Right lung (tissue), 5 donors: ENCODE data around the gene PRND. TPM values are rescaled to one million over a fixed set of nuclear protein-coding genes. Genes with fewer than 3 reads are reported as not detected.
"Not testable (repeated sequence)": the region's sequence is repeated elsewhere in the genome, so short reads cannot be mapped to it uniquely, and the experiment has no call there.

Experiments
- DNase-seq, 2 donors: peaks; one replicate each; pipeline ENCODE4 v3.0.0-alpha.2; 2013
- polyA plus RNA-seq, 5 donors: library from polyadenylated mRNA; unstranded; fragments of 120-200 nt; gene quantifications; one replicate each; pipeline versions ENCODE4 v1.2.1 to v1.2.3, GENCODE V29; 2013; ENCODE audit warnings: inconsistent platforms in 1 of 5, low replicate concordance in 1 of 5; ENCODE audit not compliant: insufficient read length in 5 of 5, insufficient read depth in 1 of 5

Gene PRND
- polyA plus RNA-seq, 5 donors: 15.0 to 24.2 (median 15.4) TPM

- DNase-seq: not testable (repeated sequence)
These were observed 14.8 kb upstream of the PRND start for GRCh38 chr20:4706941-4707340.

GRCh38 chr20:4708036-4708435 lies 13.7 kb upstream of the PRND start:
- no peak for DNase-seq

GRCh38 chr20:4708856-4709255 lies 12.9 kb upstream of the PRND start:
- no peak for DNase-seq

DNA sequence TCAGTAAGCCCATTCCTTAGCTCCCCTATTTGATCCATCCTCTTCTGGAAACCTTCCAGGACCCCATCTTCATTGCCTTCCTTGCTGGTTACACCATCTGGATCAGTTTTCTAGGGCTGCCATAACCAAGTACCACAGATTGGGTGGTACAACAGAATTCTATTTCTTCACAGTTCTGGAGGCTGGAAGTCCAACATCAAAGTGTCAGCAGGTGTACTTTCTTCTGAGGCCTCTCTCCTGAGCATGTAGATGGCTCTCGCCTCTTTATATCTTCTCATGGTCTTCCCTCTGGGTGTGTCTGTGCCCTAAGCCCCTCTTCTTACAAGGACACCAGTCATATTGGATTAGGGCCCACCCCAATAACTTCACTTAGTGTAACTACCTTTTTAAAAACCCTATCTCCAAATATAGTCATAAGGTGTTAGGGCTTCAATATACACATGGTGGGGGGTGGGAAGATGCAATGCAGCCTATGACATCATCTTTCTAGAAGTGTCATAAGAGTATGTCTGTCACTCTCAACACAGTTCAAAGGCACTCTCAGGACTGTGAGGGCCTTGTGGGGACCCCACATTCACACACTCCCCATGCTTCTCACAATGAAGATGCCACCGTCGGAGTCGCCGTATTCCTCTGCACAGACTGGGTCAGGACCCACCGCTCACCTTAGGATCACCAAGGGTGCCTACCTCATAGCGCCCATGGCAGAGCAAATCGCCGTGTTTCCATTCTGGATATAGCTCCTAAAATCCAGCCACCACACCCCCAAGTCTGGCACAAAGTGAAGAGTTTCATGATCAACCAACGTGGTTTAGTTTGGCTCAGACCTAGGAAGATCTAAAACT lies 12.2 kb upstream of the PRND start:
- no peak for DNase-seq

- DNase-seq: no peak
These were observed 11.6 kb upstream of the PRND start for GRCh38 chr20:4710106-4710475.

GRCh38 chr20:4711511-4711910 lies 10.2 kb upstream of the PRND start:
- DNase-seq: no peak

DNA sequence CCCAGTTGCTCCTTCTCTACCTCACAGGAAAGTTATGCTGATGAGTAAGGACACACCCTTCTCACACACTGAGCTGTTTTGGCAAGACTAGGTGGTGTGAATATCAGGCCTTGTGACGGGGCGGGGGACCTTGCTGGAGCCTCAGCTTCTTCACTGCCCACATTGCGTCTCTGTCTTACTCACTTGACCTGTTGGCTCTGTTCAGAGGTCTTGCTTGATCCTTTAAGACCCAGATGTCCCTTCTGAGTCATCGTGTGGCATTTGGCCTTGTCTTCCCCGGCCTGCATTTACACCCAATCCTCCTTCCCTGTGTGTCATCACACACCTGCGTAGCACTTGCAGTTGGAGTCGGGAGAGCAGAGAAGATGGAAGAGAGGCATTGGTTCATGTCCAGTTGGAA lies 8.3 kb upstream of the PRND start:
- DNase-seq: no peak

- no peak for DNase-seq
These were observed 6.9 kb upstream of the PRND start for GRCh38 chr20:4714818-4715217.

- DNase-seq: no peak
These were observed 3.7 kb upstream of the PRND start for GRCh38 chr20:4717816-4718570.

- DNase-seq: no peak
These were observed 2.5 kb upstream of the PRND start for GRCh38 chr20:4719190-4719589.

GRCh38 chr20:4720041-4720976 lies 1.4 kb upstream of the PRND start:
- DNase-seq: peak; percentile 55 to 75

- DNase-seq: no peak
These were observed 746 bp upstream of the PRND start for GRCh38 chr20:4720977-4721349.

GRCh38 chr20:4722571-4722970 lies 862 bp downstream of the PRND start:
- DNase-seq: no peak

DNA sequence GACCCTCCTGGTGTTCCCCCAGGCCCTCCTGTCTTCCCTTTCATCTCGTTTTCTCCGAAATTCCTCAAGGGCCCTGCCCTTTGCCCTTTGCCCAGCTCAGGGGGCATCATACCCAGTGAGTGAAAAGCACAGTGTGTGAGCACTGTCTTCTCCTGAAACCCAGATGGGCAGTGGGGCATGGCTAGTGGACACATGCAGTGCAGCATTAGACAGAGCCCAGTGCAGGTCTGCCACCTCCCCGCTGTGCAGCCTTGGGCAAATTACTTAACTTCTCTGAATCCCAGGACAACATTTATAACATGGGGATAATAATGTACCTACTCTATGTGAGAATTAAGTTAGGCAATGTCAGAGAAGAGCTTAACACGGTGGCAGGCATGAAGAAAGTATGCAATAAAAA lies 1.3 kb downstream of the PRND start:
- DNase-seq: no peak

GRCh38 chr20:4723553-4723952 lies 1.8 kb downstream of the PRND start:
- not testable (repeated sequence) for DNase-seq

- DNase-seq: no peak
These were observed 3.0 kb downstream of the PRND start for GRCh38 chr20:4724459-4725262.

DNA sequence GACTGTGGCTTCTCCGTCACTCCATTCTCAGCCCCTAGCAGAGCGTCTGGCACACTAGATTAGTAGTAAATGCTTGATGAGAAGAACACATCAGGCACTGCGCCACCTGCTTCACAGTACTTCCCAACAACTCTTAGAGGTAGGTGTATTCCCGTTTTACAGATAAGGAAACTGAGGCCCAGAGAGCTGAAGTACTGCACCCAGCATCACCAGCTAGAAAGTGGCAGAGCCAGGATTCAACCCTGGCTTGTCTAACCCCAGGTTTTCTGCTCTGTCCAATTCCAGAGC lies 3.5 kb downstream of the PRND start:
- no peak for DNase-seq

DNA sequence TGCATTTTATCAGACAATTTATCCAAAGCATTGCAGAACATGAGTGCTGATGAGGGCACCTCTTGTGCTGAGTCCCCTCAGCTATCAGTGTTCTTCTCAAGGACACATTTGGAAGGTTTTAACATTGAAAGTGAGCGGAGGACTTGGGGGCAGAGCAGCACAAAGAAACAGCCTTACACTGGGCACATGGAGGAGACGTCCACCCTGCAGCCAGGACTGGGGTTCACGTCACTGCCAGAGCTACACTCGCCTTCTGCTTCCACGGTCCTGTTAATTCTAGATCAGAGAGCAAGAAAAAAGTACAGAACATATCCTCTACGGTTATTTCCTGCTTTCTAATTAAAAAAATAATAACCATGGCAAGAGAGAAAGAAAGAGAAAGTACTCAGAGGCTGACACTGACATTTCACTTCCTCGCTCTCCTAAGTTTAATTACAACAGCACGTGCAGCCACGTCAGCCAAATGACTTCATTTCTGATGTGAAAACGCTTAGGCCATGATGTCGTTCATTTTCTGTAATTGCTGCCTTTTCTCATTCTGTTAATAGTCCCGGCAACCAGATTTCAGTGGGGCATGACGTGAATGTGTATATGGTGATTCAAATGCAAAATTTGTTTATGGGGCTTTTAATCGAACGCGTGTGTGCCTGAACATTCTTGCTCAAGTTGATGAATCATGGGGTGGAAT lies 5.1 kb downstream of the PRND start:
- peak in 1 of 2 donors; percentile 20 for DNase-seq

- no peak for DNase-seq
These were observed 6.5 kb downstream of the PRND start for GRCh38 chr20:4728120-4728760.

GRCh38 chr20:4729265-4729664 lies 7.6 kb downstream of the PRND start:
- DNase-seq: no peak
